Mesodermal cell (in vitro differentiated cells): ENCODE measurements around the gene TDRD5.
"Not testable (repeated sequence)": the region's sequence is repeated elsewhere in the genome, so short reads cannot be mapped to it uniquely, and the experiment has no call there.

ENCODE experiments used
- H3K27ac ChIP-seq: 2 replicates; pipeline ENCODE4 v1.7.0; 2013; ENCODE audit warnings: mild to moderate bottlenecking, low read depth, low read length, moderate library complexity; ENCODE audit not compliant: severe bottlenecking
- H3K36me3 ChIP-seq: 2 replicates; pipeline ENCODE4 v1.7.1; 2013; ENCODE audit warnings: mild to moderate bottlenecking, low read length, moderate library complexity; ENCODE audit not compliant: control insufficient read depth, insufficient read depth
- H3K4me1 ChIP-seq: one replicate; pipeline ENCODE4 v1.7.1; 2013; ENCODE audit warnings: mild to moderate bottlenecking, low read length; ENCODE audit not compliant: insufficient read depth, control insufficient read depth, poor library complexity, severe bottlenecking
- H3K4me3 ChIP-seq: 2 replicates; pipeline ENCODE4 v1.7.0; 2013; ENCODE audit warnings: low read length, control low read depth, mild to moderate bottlenecking; ENCODE audit not compliant: insufficient read depth, poor library complexity, severe bottlenecking; ENCODE audit errors: extremely low read depth
- H3K9me3 ChIP-seq: 2 replicates; pipeline ENCODE4 v1.7.1; 2013; ENCODE audit warnings: mild to moderate bottlenecking, low read length, moderate library complexity; ENCODE audit not compliant: control insufficient read depth
- WGBS, 2 experiments: methylation state at CpG; one replicate each; pipeline ENCODE4 v1.1.5; 2013; ENCODE audit warnings: missing lambda C conversion rate in 2 of 2; ENCODE audit not compliant: insufficient coverage in 2 of 2; 5-methylcytosine and 5-hydroxymethylcytosine counted together

Gene TDRD5

GRCh38 chr1:179612361-179612760 is 20.7 kb downstream of the TDRD5 start:
- Histone ChIP-seq H3K9me3 (no peaks in the 10 kb centered on the region), H3K4me3 (no peak overlapping the region), H3K4me1 (no peaks in the 10 kb centered on the region), H3K36me3 (no peaks in the 10 kb centered on the region), H3K27ac (no peak overlapping the region)
- 92% methylated on average over 2 of the region's 3 CpGs; no CpG with 5 or more reads in 1 of the 2 experiments for WGBS, 2 experiments

- H3K4me1 ChIP-seq: no peaks in the 10 kb centered on the region
- H3K27ac ChIP-seq: no peak overlapping the region
- no peak overlapping the region for H3K4me3 ChIP-seq
- 90 to 100% methylated on average over 1 to 2 of the region's 2 CpGs for WGBS, 2 experiments
- H3K36me3 ChIP-seq: no peaks in the 10 kb centered on the region
- H3K9me3 ChIP-seq: no peaks in the 10 kb centered on the region
Measured at GRCh38 chr1:179630719-179631118, 39.1 kb downstream of the TDRD5 start.

GRCh38 chr1:179632868-179633267 is 41.2 kb downstream of the TDRD5 start:
- Histone ChIP-seq H3K4me1 (no peaks in the 10 kb centered on the region), H3K27ac (no peak overlapping the region), H3K4me3 (no peak overlapping the region), H3K36me3 (no peaks in the 10 kb centered on the region), H3K9me3 (no peaks in the 10 kb centered on the region)

- no peaks in the 10 kb centered on the region for H3K9me3 ChIP-seq
- H3K36me3 ChIP-seq: no peaks in the 10 kb centered on the region
- H3K4me3 ChIP-seq: no peak overlapping the region
- no peak overlapping the region for H3K27ac ChIP-seq
- no peaks in the 10 kb centered on the region for H3K4me1 ChIP-seq
- 87 to 88% methylated on average over 2 to 4 of the region's 5 CpGs for WGBS, 2 experiments
Measured at GRCh38 chr1:179637211-179637860, 45.7 kb downstream of the TDRD5 start.

- no peaks in the 10 kb centered on the region for H3K9me3 ChIP-seq
- H3K27ac ChIP-seq: no peak overlapping the region
- H3K36me3 ChIP-seq: no peaks in the 10 kb centered on the region
- no peak overlapping the region for H3K4me3 ChIP-seq
- H3K4me1 ChIP-seq: no peaks in the 10 kb centered on the region
Measured at GRCh38 chr1:179661018-179661417, 69.4 kb downstream of the TDRD5 start.

GRCh38 chr1:179663810-179664209 is 72.2 kb downstream of the TDRD5 start:
- WGBS, 2 experiments: 80 to 83% methylated on average over 2 to 3 of the region's 3 CpGs
- Histone ChIP-seq H3K4me3 (no peak overlapping the region), H3K4me1 (no peaks in the 10 kb centered on the region), H3K27ac (no peak overlapping the region), H3K36me3 (no peaks in the 10 kb centered on the region), H3K9me3 (no peaks in the 10 kb centered on the region)

GRCh38 chr1:179677882-179678281 is 86.2 kb downstream of the TDRD5 start:
- WGBS, 2 experiments: 91 to 94% methylated on average over 5 of the region's 6 CpGs
- Histone ChIP-seq H3K9me3 (no peaks in the 10 kb centered on the region), H3K27ac (no peak overlapping the region), H3K36me3 (no peaks in the 10 kb centered on the region), H3K4me1 (no peaks in the 10 kb centered on the region), H3K4me3 (no peak overlapping the region)

- H3K36me3 ChIP-seq, H3K27ac ChIP-seq, H3K4me1 ChIP-seq, H3K4me3 ChIP-seq, H3K9me3 ChIP-seq: not testable (repeated sequence)
- WGBS, 2 experiments: 71 to 80% methylated on average over 5 of the region's 6 CpGs
Measured at GRCh38 chr1:179694530-179694929, 102.9 kb downstream of the TDRD5 start.

GRCh38 chr1:179702946-179703539 is 111.4 kb downstream of the TDRD5 start:
- H3K36me3 ChIP-seq: no peaks in the 10 kb centered on the region
- H3K9me3 ChIP-seq: no peaks in the 10 kb centered on the region
- 86 to 93% methylated on average over 2 to 3 of the region's 5 CpGs for WGBS, 2 experiments
- no peaks in the 10 kb centered on the region for H3K4me1 ChIP-seq
- H3K27ac ChIP-seq: no peak overlapping the region
- no peak overlapping the region for H3K4me3 ChIP-seq

GRCh38 chr1:179706339-179706941 is 114.8 kb downstream of the TDRD5 start:
- Histone ChIP-seq H3K4me1 (no peaks in the 10 kb centered on the region), H3K27ac (no peak overlapping the region), H3K4me3 (no peak overlapping the region), H3K9me3 (no peaks in the 10 kb centered on the region), H3K36me3 (no peaks in the 10 kb centered on the region)
- 0% methylated on average over 1 of the region's 3 CpGs for WGBS, 2 experiments

- Histone ChIP-seq H3K9me3 (no peaks in the 10 kb centered on the region), H3K27ac (no peak overlapping the region), H3K4me1 (no peaks in the 10 kb centered on the region), H3K36me3 (no peaks in the 10 kb centered on the region), H3K4me3 (no peak overlapping the region)
- WGBS, 2 experiments: 66 to 94% methylated on average over 2 of the region's 2 CpGs
Measured at GRCh38 chr1:179707406-179707805, 115.8 kb downstream of the TDRD5 start.
